ENCODE measurements around the gene USF3. TPM values are rescaled to one million over a fixed set of nuclear protein-coding genes. Genes with fewer than 3 reads are reported as not detected.

Gene USF3
- total RNA-seq, 1 donor from 2014 or later: 12.7 TPM

DNA sequence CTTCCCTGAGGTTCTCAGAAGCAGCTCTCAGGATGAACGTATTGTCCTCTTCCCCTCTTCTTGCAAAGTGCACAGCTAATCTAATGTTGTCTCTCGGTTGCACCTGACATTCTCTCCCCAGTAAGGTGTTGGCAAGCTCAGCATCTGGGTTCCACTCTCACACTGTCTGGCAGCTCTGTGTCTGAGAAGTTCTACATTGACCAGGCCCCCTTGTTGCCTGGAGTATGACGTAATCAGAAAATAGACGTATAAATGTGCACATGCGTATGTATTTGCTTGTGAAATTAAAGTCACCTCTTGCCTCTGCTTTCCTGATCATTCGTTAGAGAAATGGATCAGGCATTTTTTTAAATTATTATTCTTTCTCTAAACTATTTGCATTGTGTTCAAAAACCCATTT is 67.7 kb downstream of the USF3 start:
- intact Hi-C loops (cut with DNase I): loop anchor here (5.0 to 10.0 kb wide), 2 partner anchors 116 to 136 kb away; partner anchors contain the start of genes ATP6V1A and NAA50

DNA sequence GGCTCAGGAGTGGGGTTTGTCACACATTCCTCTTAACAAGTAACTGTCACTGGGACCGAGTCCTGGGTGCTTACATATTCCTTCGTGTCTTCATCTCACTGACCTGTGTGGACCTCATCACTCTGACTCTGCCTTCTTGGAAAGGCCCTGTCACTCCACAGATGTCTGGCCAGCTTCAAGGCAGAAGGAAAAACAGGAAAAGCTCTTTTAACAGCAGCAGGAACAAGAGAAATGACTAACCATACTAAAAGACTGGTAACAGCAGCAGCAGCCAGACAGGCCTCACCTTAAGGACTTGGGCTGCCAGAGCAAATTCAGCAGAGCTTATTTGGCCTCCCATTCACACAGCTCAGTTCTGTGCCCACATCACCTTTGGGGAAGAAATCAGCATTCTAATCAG is 68.1 kb downstream of the USF3 start:
- intact Hi-C loops (cut with DNase I): loop anchor here (5.0 to 10.0 kb wide), 2 partner anchors 116 to 136 kb away; partner anchors contain the start of genes ATP6V1A and NAA50
- ATAC-seq (ENCODE audit: poor library complexity): no peak
- DNase-seq: no peak

More for the DNA sequence above, 67.7 kb downstream of the USF3 start:
- DNase-seq (no peak), ATAC-seq (ENCODE audit: poor library complexity) (no peak)

GRCh38 chr3:113626503-113627371 is 69.7 kb downstream of the USF3 start:
- intact Hi-C loops (cut with DNase I): loop anchor here (5.0 to 10.0 kb wide), 2 partner anchors 118 to 134 kb away; partner anchors contain the start of genes ATP6V1A and NAA50

GRCh38 chr3:113625834-113626233 is 70.6 kb downstream of the USF3 start:
- DNase-seq (no peak), ATAC-seq (ENCODE audit: poor library complexity) (peak; percentile 55)
- intact Hi-C loops (cut with DNase I): loop anchor here (5.0 to 10.0 kb wide), 2 partner anchors 119 to 134 kb away; partner anchors contain the start of genes ATP6V1A and NAA50

More at GRCh38 chr3:113626503-113627371, 69.7 kb downstream of the USF3 start:
- ATAC-seq (ENCODE audit: poor library complexity) (peak; percentile 96), DNase-seq (peak; percentile 62)

GRCh38 chr3:113623811-113624210 is 72.6 kb downstream of the USF3 start:
- intact Hi-C loops (cut with DNase I): loop anchor here (10.0 kb wide), 1 partner anchor 121 kb away; the partner anchor contains the start of genes ATP6V1A and NAA50
- DNase-seq (no peak), ATAC-seq (ENCODE audit: poor library complexity) (no peak)

DNA sequence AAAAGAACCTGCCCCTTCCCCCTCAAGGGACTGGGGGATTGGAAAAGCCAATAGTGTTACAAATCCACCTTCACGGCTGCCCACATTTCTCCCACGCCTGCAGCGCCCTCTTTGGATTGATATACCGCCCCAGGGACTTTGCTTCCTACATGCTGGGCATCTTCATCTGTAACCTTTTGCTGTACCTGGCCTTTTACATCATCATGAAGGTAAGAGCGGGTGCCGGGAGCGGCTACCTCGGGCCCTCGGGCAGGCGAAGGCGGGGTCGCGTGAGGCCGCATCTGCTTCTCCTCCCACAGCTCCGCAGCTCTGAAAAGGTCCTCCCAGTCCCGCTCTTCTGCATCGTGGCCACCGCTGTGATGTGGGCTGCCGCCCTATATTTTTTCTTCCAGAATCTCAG is 73.1 kb downstream of the USF3 start:
- DNase-seq (no peak), ATAC-seq (ENCODE audit: poor library complexity) (no peak)
- intact Hi-C loops (cut with DNase I): loop anchor here (10.0 kb wide), 1 partner anchor 121 kb away; the partner anchor contains the start of genes ATP6V1A and NAA50

- DNase-seq (no peak), ATAC-seq (ENCODE audit: poor library complexity) (no peak)
- intact Hi-C loops (cut with DNase I): loop anchor here (10.0 kb wide), 1 partner anchor 125 kb away; the partner anchor contains the start of genes ATP6V1A and NAA50
Measured at GRCh38 chr3:113620091-113620490, 76.4 kb downstream of the USF3 start.

- intact Hi-C loops (cut with DNase I): no loop called here
- ATAC-seq (ENCODE audit: poor library complexity) (no peak), DNase-seq (no peak)
Measured at GRCh38 chr3:113617726-113618125, 78.7 kb downstream of the USF3 start.

GRCh38 chr3:113615976-113616375 is 80.5 kb downstream of the USF3 start:
- intact Hi-C loops (cut with DNase I): no loop called here
- DNase-seq (peak; percentile 57), ATAC-seq (ENCODE audit: poor library complexity) (peak; percentile 92)

DNA sequence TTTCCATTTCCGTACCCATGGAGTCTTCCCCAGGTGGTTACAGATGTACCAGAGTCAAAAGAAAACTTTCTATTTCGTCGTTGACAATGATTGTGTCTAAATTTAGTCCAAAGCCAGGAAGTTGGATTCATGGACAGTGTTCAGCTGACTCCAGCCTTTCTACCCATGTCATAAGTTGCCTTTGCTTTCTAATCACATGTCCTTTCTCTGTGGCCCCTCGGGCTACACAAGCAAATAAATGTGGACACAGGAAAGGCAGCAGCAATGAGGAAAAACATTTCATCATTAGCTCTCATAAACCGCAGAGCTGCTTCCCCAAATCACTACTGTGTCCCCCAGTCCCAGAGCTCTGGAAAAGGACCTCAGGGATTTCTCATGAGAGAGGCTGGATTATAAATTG is 82.0 kb downstream of the USF3 start:
- intact Hi-C loops (cut with DNase I): no loop called here
- DNase-seq: no peak
- ATAC-seq (ENCODE audit: poor library complexity): peak; percentile 69

GRCh38 chr3:113607219-113607596 is 89.2 kb downstream of the USF3 start:
- no peak for DNase-seq
- intact Hi-C loops (cut with DNase I): no loop called here
- ATAC-seq (ENCODE audit: poor library complexity): no peak

DNA sequence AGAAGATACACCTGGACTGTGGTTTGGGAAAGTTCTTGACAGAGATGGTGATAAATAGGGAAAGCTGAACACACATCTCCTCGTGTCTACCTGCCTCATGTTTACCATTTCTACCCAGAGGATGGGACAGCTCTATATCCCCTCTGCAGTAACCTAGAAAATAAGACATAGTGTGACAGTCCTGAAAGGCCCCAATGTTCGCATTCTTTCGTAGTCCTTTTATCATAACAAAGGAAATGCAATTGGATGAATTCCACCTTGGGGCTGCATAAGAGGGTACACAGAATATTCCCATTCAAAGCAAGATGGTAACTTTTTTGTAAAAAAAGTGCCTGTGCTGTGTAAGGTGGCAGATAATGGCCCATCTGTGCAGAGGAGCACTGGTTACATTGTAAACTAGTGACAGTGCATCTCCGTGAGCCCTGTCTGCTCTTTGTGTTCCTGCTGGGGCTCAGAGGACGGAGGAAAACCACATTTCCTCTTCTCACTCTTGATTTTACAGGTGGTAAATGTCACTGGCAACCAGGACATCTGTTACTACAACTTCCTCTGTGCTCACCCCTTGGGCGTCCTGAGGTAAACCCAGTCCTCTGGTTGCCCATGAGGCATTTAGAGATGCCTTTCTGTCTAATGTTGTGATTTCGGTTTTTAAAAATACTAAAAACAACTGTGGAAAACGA is 89.8 kb downstream of the USF3 start:
- intact Hi-C loops (cut with DNase I): no loop called here
- no peak for ATAC-seq (ENCODE audit: poor library complexity)

DNA sequence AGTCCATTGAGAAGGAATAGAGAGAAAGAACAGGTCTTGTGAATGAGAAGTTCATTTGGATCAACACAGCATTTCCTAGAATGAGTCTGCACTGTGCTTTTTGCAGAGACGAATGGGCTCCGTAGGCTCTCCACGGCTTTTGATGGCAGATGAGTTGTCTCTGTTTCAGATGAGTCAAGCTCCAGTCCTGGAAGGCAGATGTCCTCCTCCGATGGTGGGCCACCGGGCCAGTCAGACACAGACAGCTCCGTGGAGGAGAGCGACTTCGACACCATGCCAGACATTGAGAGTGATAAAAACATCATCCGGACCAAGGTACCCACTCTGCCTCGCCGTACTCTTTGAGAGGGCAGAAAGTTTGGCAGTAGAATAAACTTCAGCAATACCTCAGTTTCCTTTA is 93.6 kb downstream of the USF3 start:
- ATAC-seq (ENCODE audit: poor library complexity): no peak
- intact Hi-C loops (cut with DNase I): no loop called here
- DNase-seq: no peak

More for the DNA sequence above, 89.8 kb downstream of the USF3 start:
- no peak for DNase-seq

- no peak for DNase-seq
- ATAC-seq (ENCODE audit: poor library complexity): no peak
- intact Hi-C loops (cut with DNase I): no loop called here
Measured at GRCh38 chr3:113602256-113602655, 94.2 kb downstream of the USF3 start.

GRCh38 chr3:113601240-113601639 is 95.2 kb downstream of the USF3 start:
- intact Hi-C loops (cut with DNase I): no loop called here
- ATAC-seq (ENCODE audit: poor library complexity) (no peak), DNase-seq (no peak)

DNA sequence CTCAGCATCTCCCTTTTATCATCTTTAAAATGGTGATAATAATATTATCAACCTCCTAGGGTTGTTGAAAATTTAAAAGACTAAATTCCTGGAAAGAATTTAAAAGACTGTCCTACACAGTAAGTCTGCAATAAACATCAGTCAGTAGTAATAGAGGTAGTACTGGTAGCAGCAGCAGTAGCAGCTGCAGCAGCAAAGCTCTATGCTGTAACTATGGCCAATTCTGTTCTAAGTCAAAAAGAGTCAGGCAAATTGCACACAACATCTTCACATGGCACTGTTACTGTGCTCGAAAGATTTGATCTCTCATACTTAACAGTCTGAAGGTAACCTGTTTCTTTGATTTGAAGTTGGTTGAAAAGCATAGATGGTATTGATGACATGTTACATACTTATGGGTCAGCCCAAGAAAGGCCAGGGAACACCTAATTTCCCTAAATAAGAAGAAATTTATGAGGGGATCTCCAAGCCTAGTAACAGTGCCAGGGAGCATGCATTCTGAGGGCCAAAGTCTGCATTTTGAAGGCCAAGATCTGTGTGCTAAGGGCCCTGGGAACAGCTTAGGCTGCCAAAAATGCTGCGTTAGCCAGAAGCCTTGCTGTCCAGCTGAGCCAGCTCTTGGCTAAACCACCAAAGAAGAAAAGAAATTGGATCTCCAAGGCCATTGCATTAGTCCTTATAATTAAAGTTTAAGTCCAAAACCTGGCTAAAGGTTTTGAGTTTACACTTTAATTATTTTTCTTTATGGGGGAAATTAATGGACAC is 95.8 kb downstream of the USF3 start:
- peak; percentile 45 for DNase-seq
- peak; percentile 79 for ATAC-seq (ENCODE audit: poor library complexity)
- intact Hi-C loops (cut with DNase I): no loop called here
